ENCODE data around the gene MS4A1. TPM values are rescaled to one million over a fixed set of nuclear protein-coding genes. Genes with fewer than 3 reads are reported as not detected.

MS4A1 gene
- total RNA-seq, 1 donor from 2014 or later: not detected

DNA sequence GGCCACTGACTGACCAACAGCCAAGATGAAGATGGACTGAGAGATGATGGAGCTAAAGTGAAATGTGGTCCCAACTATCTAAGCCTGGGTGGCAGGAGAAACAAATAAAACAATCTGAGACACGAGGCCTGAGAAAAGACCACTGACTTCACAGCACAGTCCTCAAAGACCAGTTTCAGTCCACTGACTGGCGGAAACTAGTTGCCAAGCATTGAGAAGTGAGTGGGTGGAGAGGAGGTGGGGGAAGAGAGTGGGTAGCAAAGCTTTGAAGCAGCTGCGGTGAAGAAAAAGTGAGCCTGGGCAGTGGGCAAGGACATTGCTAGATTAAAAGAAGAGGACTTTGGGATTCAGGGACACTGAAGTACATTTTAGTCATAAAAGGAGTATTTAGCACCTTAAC lies 1.9 kb downstream of the MS4A1 start:
- H3K36me3 Mint-ChIP-seq: no peaks in the 10 kb centered on the region
- H3K27ac Mint-ChIP-seq: no peak overlapping the region
- no peaks in the 10 kb centered on the region for H3K4me1 Mint-ChIP-seq (ENCODE audit: unreplicated experiment)
- no peaks in the 10 kb centered on the region for H3K9me3 Mint-ChIP-seq
- no peak overlapping the region for H3K4me3 Mint-ChIP-seq
- TF ChIP-seq, protein P1, sequence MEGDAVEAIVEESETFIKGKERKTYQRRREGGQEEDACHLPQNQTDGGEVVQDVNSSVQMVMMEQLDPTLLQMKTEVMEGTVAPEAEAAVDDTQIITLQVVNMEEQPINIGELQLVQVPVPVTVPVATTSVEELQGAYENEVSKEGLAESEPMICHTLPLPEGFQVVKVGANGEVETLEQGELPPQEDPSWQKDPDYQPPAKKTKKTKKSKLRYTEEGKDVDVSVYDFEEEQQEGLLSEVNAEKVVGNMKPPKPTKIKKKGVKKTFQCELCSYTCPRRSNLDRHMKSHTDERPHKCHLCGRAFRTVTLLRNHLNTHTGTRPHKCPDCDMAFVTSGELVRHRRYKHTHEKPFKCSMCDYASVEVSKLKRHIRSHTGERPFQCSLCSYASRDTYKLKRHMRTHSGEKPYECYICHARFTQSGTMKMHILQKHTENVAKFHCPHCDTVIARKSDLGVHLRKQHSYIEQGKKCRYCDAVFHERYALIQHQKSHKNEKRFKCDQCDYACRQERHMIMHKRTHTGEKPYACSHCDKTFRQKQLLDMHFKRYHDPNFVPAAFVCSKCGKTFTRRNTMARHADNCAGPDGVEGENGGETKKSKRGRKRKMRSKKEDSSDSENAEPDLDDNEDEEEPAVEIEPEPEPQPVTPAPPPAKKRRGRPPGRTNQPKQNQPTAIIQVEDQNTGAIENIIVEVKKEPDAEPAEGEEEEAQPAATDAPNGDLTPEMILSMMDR (conservative IDR thresholded peaks at IDR 0.05): no peak
- DNase-seq (ENCODE audit: extremely low spot score, unreplicated experiment): no peak
- H3K27me3 Mint-ChIP-seq: peaks cover 5% of the 10 kb centered on the region

DNA sequence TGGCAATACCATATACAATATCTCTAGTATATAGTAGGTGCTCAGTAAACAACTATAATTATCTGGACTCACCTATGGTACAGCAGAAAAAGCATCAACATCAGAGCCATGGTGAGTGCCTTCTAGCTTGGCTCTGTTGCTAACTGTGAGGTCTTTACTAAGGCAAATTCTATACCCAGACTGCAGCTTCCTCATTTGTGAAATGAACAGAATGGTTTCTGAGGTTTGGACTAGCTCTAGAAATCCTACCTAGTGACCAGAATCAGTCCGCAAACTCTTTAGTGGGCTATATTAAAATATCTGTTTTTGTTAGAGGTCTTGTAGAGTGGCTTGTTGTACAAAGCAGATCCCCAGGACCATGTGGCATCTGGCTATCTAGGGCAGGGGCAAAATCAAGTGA lies 3.7 kb downstream of the MS4A1 start:
- TF ChIP-seq, protein P1 (conservative IDR thresholded peaks at IDR 0.05): no peak
- H3K4me1 Mint-ChIP-seq (ENCODE audit: unreplicated experiment): no peaks in the 10 kb centered on the region
- no peak overlapping the region for H3K27ac Mint-ChIP-seq

DNA sequence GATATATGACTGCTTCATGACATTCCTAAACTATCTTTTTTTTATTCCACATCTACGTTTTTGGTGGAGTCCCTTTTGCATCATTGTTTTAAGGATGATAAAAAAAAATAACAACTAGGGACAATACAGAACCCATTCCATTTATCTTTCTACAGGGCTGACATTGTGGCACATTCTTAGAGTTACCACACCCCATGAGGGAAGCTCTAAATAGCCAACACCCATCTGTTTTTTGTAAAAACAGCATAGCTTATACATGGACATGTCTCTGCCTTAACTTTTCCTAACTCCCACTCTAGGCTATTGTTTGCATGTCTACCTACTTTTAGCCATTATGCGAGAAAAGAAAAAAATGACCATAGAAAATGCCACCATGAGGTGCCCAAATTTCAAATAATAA lies 13.2 kb downstream of the MS4A1 start:
- no peak for DNase-seq (ENCODE audit: extremely low spot score, unreplicated experiment)
- H3K36me3 Mint-ChIP-seq: no peaks in the 10 kb centered on the region
- H3K27me3 Mint-ChIP-seq: peaks cover 2% of the 10 kb centered on the region
- H3K4me1 Mint-ChIP-seq (ENCODE audit: unreplicated experiment): no peaks in the 10 kb centered on the region
- H3K4me3 Mint-ChIP-seq: no peak overlapping the region
- TF ChIP-seq, protein P1 (conservative IDR thresholded peaks at IDR 0.05): no peak
- no peaks in the 10 kb centered on the region for H3K9me3 Mint-ChIP-seq
- H3K27ac Mint-ChIP-seq: no peak overlapping the region

More for the DNA sequence above, 3.7 kb downstream of the MS4A1 start:
- Mint-ChIP-seq H3K27me3 (peaks cover 5% of the 10 kb centered on the region), H3K4me3 (no peak overlapping the region), H3K36me3 (no peaks in the 10 kb centered on the region), H3K9me3 (no peaks in the 10 kb centered on the region)
- DNase-seq (ENCODE audit: extremely low spot score, unreplicated experiment): no peak

DNA sequence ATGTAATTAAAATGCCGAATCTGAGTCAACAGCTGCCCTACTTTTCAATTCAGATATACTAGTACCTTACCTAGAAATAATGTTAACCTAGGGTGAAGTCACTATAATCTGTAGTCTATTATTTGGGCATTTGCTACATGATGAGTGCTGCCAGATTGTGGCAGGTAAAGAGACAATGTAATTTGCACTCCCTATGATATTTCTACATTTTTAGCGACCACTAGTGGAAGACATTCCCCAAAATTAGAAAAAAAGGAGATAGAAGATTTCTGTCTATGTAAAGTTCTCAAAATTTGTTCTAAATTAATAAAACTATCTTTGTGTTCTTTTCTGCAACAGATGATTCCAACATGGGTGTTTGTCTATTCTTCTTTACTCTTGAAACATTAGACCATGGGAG lies 14.1 kb downstream of the MS4A1 start:
- peaks cover 2% of the 10 kb centered on the region for H3K27me3 Mint-ChIP-seq
- H3K9me3 Mint-ChIP-seq: no peaks in the 10 kb centered on the region
- no peak overlapping the region for H3K4me3 Mint-ChIP-seq
- H3K36me3 Mint-ChIP-seq: no peaks in the 10 kb centered on the region
- DNase-seq (ENCODE audit: extremely low spot score, unreplicated experiment): no peak
- no peaks in the 10 kb centered on the region for H3K4me1 Mint-ChIP-seq (ENCODE audit: unreplicated experiment)
- H3K27ac Mint-ChIP-seq: no peak overlapping the region
- TF ChIP-seq, protein P1 (conservative IDR thresholded peaks at IDR 0.05): no peak

DNA sequence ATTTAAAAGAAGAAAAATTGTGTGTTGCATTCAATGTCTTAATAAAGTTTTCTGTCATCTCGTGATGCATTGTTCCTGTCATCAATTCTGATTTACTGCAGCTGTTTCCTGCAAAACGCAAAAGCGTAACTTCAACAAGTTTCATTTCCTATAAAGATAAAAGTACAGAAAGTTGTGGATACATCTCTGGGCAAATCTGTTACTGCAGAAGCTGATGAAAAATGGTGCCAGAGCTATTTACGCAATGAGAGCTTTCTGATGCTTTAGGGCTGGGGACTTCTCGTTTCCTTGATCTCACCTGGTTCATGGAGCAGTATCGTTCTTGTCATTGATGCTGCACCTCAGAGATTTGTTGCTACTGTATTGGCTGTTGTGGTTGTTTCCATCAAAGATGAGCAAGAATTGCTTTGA lies 21.4 kb downstream of the MS4A1 start:
- Mint-ChIP-seq H3K27me3 (no peaks in the 10 kb centered on the region), H3K4me3 (no peak overlapping the region), H3K9me3 (no peaks in the 10 kb centered on the region), H3K4me1 (ENCODE audit: unreplicated experiment) (no peaks in the 10 kb centered on the region), H3K36me3 (no peaks in the 10 kb centered on the region), H3K27ac (no peak overlapping the region)
- DNase-seq (ENCODE audit: extremely low spot score, unreplicated experiment): no peak
- TF ChIP-seq, protein P1 (conservative IDR thresholded peaks at IDR 0.05): no peak

DNA sequence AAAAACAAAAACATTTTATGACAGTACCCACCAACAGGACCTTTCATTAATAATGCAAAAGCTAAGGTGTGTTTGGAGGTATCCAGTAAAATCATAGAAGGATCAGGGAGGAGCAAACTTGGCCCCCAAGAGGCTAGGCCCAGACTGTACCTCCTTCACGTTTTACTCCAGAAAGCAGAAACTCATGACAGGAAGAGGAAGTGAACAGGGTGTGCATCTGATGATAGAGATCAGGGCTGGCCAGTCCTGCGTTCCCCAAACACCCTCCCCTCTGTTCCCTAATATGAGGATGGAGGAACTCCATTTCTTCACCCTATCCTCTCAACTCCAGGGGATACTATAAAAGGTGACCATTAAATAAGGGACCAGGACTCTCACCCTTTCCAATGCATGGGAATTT lies 26.7 kb downstream of the MS4A1 start:
- no peaks in the 10 kb centered on the region for H3K27me3 Mint-ChIP-seq
- no peak overlapping the region for H3K27ac Mint-ChIP-seq
- no peaks in the 10 kb centered on the region for H3K36me3 Mint-ChIP-seq
- no peaks in the 10 kb centered on the region for H3K9me3 Mint-ChIP-seq
- no peak for DNase-seq (ENCODE audit: extremely low spot score, unreplicated experiment)
- no peak overlapping the region for H3K4me3 Mint-ChIP-seq
- H3K4me1 Mint-ChIP-seq (ENCODE audit: unreplicated experiment): no peaks in the 10 kb centered on the region
- TF ChIP-seq, protein P1 (conservative IDR thresholded peaks at IDR 0.05): no peak

Measured in type B pancreatic cell (in vitro differentiated cells).